SK-N-SH (cell line): ENCODE results near the gene GPRC5A. TPM values are rescaled to one million over a fixed set of nuclear protein-coding genes. Genes with fewer than 3 reads are reported as not detected.

Source experiments
- CTCF ChIA-PET: fragments of 300-600, 350-600 bp; formaldehyde crosslinking; extraction: SDS; loops from one replicate; lab custom pipeline; 2021; lab: Yijun Ruan, JAX
- POLR2A ChIA-PET: fragments of 350-600 bp; sonication (Branson Sonifier 250); formaldehyde crosslinking; extraction: SDS; loops from one replicate; lab custom pipeline; 2020; ENCODE audit warnings: antibody characterized with exemption, inconsistent platforms; lab: Yijun Ruan, JAX
- DNase-seq: peaks from one replicate; pipeline ENCODE4 v3.0.0; 2012
- H2AFZ ChIP-seq: fragments of 200-600 bp; sonication (generic); 2 replicates; pipeline ENCODE4 v1.8.1; 2016; ENCODE audit warnings: antibody characterized with exemption, mild to moderate bottlenecking, low read depth
- H3F3A ChIP-seq: fragments of 200-600 bp; sonication (generic); replicated peaks from 2 replicates; pipeline ENCODE3; 2016; ENCODE audit warnings: antibody characterized with exemption, mild to moderate bottlenecking; ENCODE audit not compliant: insufficient read depth
- H3K27ac ChIP-seq, 2 experiments: fragments of 200-500 bp in 1 of 2; fragments of 200-600 bp in 1 of 2; sonication (Bioruptor generic) in 1 of 2; sonication (generic), shearing (Covaris generic) in 1 of 2; 2 replicates each; pipeline versions ENCODE4 v1.5.1 to v1.6.1; 2014 to 2016; ENCODE audit warnings: low read depth in 2 of 2, inconsistent platforms in 1 of 2, low read length in 1 of 2, mild to moderate bottlenecking in 1 of 2, mixed read lengths in 1 of 2
- H3K27me3 ChIP-seq: fragments of 200-600 bp; sonication (generic), shearing (Covaris generic); 2 replicates; pipeline ENCODE4 v1.6.1; 2016; ENCODE audit warnings: mixed run types; ENCODE audit not compliant: insufficient read depth
- H3K36me3 ChIP-seq, 2 experiments: fragments of 200-500 bp in 1 of 2; fragments of 200-600 bp in 1 of 2; sonication (Bioruptor generic) in 1 of 2; sonication (generic) in 1 of 2; replicated peaks in 1 of 2; 2 replicates each; pipeline versions ENCODE3 to v1.5.1; 2014 to 2016; ENCODE audit warnings: low read length in 1 of 2, mild to moderate bottlenecking in 1 of 2; ENCODE audit not compliant: insufficient read depth in 2 of 2, control insufficient read depth in 1 of 2
- H3K4me1 ChIP-seq, 2 experiments: fragments of 200-500 bp in 1 of 2; fragments of 200-600 bp in 1 of 2; sonication (Bioruptor generic) in 1 of 2; sonication (generic), shearing (Covaris generic) in 1 of 2; 2 replicates each; pipeline versions ENCODE4 v1.5.1 to v1.6.1; 2014 to 2016; ENCODE audit warnings: low read depth in 1 of 2, low read length in 1 of 2, mixed run types in 1 of 2; ENCODE audit not compliant: insufficient read depth in 2 of 2, control insufficient read depth in 1 of 2
- H3K4me2 ChIP-seq: fragments of 200-600 bp; sonication (generic), shearing (Covaris generic); 2 replicates; pipeline ENCODE4 v1.6.1; 2017; ENCODE audit warnings: mixed run types
- H3K4me3 ChIP-seq, 2 experiments: fragments of 200-500 bp in 1 of 2; fragments of 200-600 bp in 1 of 2; sonication (Bioruptor generic) in 1 of 2; sonication (generic), shearing (Covaris generic) in 1 of 2; 2 replicates each; pipeline versions ENCODE4 v1.5.1 to v1.8.1; 2014 to 2016; ENCODE audit warnings: low read depth in 2 of 2, inconsistent platforms in 1 of 2, low read length in 1 of 2, mild to moderate bottlenecking in 1 of 2, mixed read lengths in 1 of 2, moderate library complexity in 1 of 2
- H3K79me2 ChIP-seq: fragments of 200-600 bp; sonication (generic); 2 replicates; pipeline ENCODE4 v1.8.1; 2017; ENCODE audit warnings: mild to moderate bottlenecking; ENCODE audit not compliant: insufficient read depth
- H3K9ac ChIP-seq: fragments of 200-600 bp; sonication (generic); 2 replicates; pipeline ENCODE4 v1.6.1; 2017; ENCODE audit warnings: mixed run types
- H3K9me2 ChIP-seq: fragments of 200-600 bp; sonication (generic); 2 replicates; pipeline ENCODE4 v1.6.1; 2017; ENCODE audit warnings: mixed run types
- H3K9me3 ChIP-seq: fragments of 200-600 bp; sonication (generic); 2 replicates; pipeline ENCODE4 v1.6.1; 2017; ENCODE audit warnings: mixed run types, mild to moderate bottlenecking, moderate library complexity
- H4K20me1 ChIP-seq: fragments of 200-600 bp; sonication (generic); 2 replicates; pipeline ENCODE4 v1.6.1; 2017; ENCODE audit warnings: mild to moderate bottlenecking, mixed run types; ENCODE audit not compliant: insufficient read depth
- CTCF ChIP-seq: fragments of 200-600 bp; sonication (generic); IDR thresholded peaks from 2 replicates; pipeline ENCODE4 v1.6.1; 2017; ENCODE audit warnings: antibody characterized with exemption, mild to moderate bottlenecking, moderate library complexity
- EP300 ChIP-seq, 2 experiments: IDR thresholded peaks; 2 replicates each; pipeline versions ENCODE4 v1.4.0 to v1.6.1; 2012; ENCODE audit warnings: borderline replicate concordance in 1 of 2, low read depth in 1 of 2, low read length in 1 of 2
- EZH2phosphoT487 ChIP-seq: fragments of 200-600 bp; sonication (generic); IDR thresholded peaks from 2 replicates; pipeline ENCODE4 v1.6.1; 2017; ENCODE audit warnings: low read depth, mixed run types, mild to moderate bottlenecking, antibody characterized with exemption, moderate library complexity, borderline replicate concordance
- FOXM1 ChIP-seq: IDR thresholded peaks from 2 replicates; pipeline ENCODE4 v1.4.0; 2012; ENCODE audit warnings: low read depth, mild to moderate bottlenecking
- GABPA ChIP-seq: IDR thresholded peaks from 2 replicates; pipeline ENCODE4 v1.4.0; 2012; ENCODE audit warnings: low read depth, mild to moderate bottlenecking
- GATA2 ChIP-seq: sonication (generic); formaldehyde crosslinking; IDR thresholded peaks from 2 replicates; pipeline ENCODE4 v1.5.0; 2020; ENCODE audit warnings: mild to moderate bottlenecking, missing genetic modification reagents
- IRF3 ChIP-seq: fragments of 150-350 bp; IDR thresholded peaks from 2 replicates; pipeline ENCODE4 v1.6.1; 2016; ENCODE audit warnings: mild to moderate bottlenecking, low read depth, low read length
- JUND ChIP-seq: IDR thresholded peaks from 2 replicates; pipeline ENCODE4 v1.4.0; 2012
- MAX ChIP-seq: IDR thresholded peaks from 2 replicates; pipeline ENCODE4 v1.4.0; 2012; ENCODE audit warnings: low read depth
- MXI1 ChIP-seq: IDR thresholded peaks from 2 replicates; pipeline ENCODE4 v1.6.1; 2012; ENCODE audit warnings: mild to moderate bottlenecking, low read depth, low read length, improper control_type of control experiment
- REST ChIP-seq: IDR thresholded peaks from 2 replicates; pipeline ENCODE4 v1.6.1; 2012; ENCODE audit warnings: mild to moderate bottlenecking, low read depth, low read length, moderate library complexity
- RFX5 ChIP-seq: IDR thresholded peaks from 2 replicates; pipeline ENCODE4 v1.6.1; 2012; ENCODE audit warnings: mild to moderate bottlenecking, improper control_type of control experiment, low read length
- RXRA ChIP-seq: IDR thresholded peaks from 2 replicates; pipeline ENCODE4 v1.4.0; 2012; ENCODE audit warnings: low read depth, mild to moderate bottlenecking, borderline replicate concordance
- SMC3 ChIP-seq: IDR thresholded peaks from 2 replicates; pipeline ENCODE4 v1.6.1; 2012; ENCODE audit warnings: low read depth, low read length, improper control_type of control experiment
- TAF1 ChIP-seq: IDR thresholded peaks from 2 replicates; pipeline ENCODE4 v1.6.1; 2012; ENCODE audit warnings: low read depth, mild to moderate bottlenecking, low read length, moderate library complexity, borderline replicate concordance
- USF1 ChIP-seq: IDR thresholded peaks from 2 replicates; pipeline ENCODE4 v1.4.0; 2012; ENCODE audit warnings: low read depth, borderline replicate concordance
- YY1 ChIP-seq: IDR thresholded peaks from 2 replicates; pipeline ENCODE4 v1.4.0; 2012; ENCODE audit warnings: low read depth, mild to moderate bottlenecking
- ZBTB33 ChIP-seq: IDR thresholded peaks from 2 replicates; pipeline ENCODE4 v1.4.0; 2012; ENCODE audit warnings: low read depth, borderline replicate concordance
- WGBS: methylation state at CpG from one replicate; pipeline ENCODE4 v1.1.6; 2017; ENCODE audit warnings: low lambda C conversion rate; 5-methylcytosine and 5-hydroxymethylcytosine counted together
- polyA plus RNA-seq, 3 experiments: library from polyadenylated mRNA; depleted of rRNA; stranded (reverse); fragments of >200 nt; gene quantifications; 2 replicates each; pipeline ENCODE4 v1.2.3, GENCODE V29; 2012

Gene GPRC5A
- polyA plus RNA-seq, 1 of the 3 experiments (the other 2 are of a cell fraction) = 12.7 TPM

GRCh38 chr12:12922978-12923377 lies 31.6 kb downstream of the GPRC5A start:
- H3K36me3 ChIP-seq = no peaks in the 10 kb centered on the region
- ChIA-PET POLR2A (no interaction called here), CTCF (no interaction called here)
- H3K27ac ChIP-seq = no peak overlapping the region
- no peak overlapping the region for H3K4me2 ChIP-seq
- peaks cover 0 to 4% of the 10 kb centered on the region in 2 experiments; a peak in 1 of 4 replicates for H3K4me1 ChIP-seq
- H2AFZ ChIP-seq = no peak overlapping the region
- no peaks in the 10 kb centered on the region for H3K9me2 ChIP-seq
- H3K79me2 ChIP-seq = no peaks in the 10 kb centered on the region
- H3K27me3 ChIP-seq = no peaks in the 10 kb centered on the region
- TF ChIP-seq YY1 (no peak), ZBTB33 (no peak), RXRA (no peak), GABPA (no peak), SMC3 (no peak), MAX (no peak), JUND (no peak), GATA2 (CRISPR knock-in tag) (no peak), USF1 (no peak), CTCF (no peak), EZH2phosphoT487 (no peak), MXI1 (no peak)
- no peak overlapping the region for H3K4me3 ChIP-seq
- WGBS = 89% methylated on average over 7 of the region's 7 CpGs
- H3K9me3 ChIP-seq = no peaks in the 10 kb centered on the region
- no peak overlapping the region for H3K9ac ChIP-seq
- no peak for DNase-seq
- no peaks in the 10 kb centered on the region for H4K20me1 ChIP-seq
- H3F3A ChIP-seq = no peaks in the 10 kb centered on the region

GRCh38 chr12:12924169-12924568 lies 32.8 kb downstream of the GPRC5A start:
- Histone ChIP-seq H3K4me3 (no peak overlapping the region), H3K4me2 (no peak overlapping the region), H3F3A (no peaks in the 10 kb centered on the region), H2AFZ (no peak overlapping the region), H3K9me3 (no peaks in the 10 kb centered on the region), H3K9ac (no peak overlapping the region), H4K20me1 (no peaks in the 10 kb centered on the region), H3K27ac (no peak overlapping the region), H3K79me2 (no peaks in the 10 kb centered on the region), H3K27me3 (no peaks in the 10 kb centered on the region), H3K4me1 (peaks cover 0 to 4% of the 10 kb centered on the region in 2 experiments; a peak in 1 of 4 replicates), H3K9me2 (no peaks in the 10 kb centered on the region), H3K36me3 (no peaks in the 10 kb centered on the region)
- no peak for DNase-seq
- ChIA-PET POLR2A (no interaction called here), CTCF (interaction anchor here (0.6 kb wide), 1 partner anchor 102 kb away, joined by 3 read pairs; no protein-coding TSS in a partner anchor)
- 87% methylated on average over 4 of the region's 4 CpGs for WGBS
- TF ChIP-seq FOXM1 (no peak), GABPA (no peak), RFX5 (no peak), GATA2 (CRISPR knock-in tag) (no peak), REST (no peak), YY1 (no peak), EP300 (IDR thresholded peaks at IDR 0.05; ENCODE audit: borderline replicate concordance in 1 of 2, low read depth in 1 of 2, low read length in 1 of 2) (no peak), IRF3 (no peak), TAF1 (no peak)
